ENCODE data around the gene HOXB3. TPM values are rescaled to one million over a fixed set of nuclear protein-coding genes. Genes with fewer than 3 reads are reported as not detected.

The HOXB3 gene
- total RNA-seq, 1 donor from 2014 or later, result 0.57 TPM

GRCh38 chr17:48616717-48617470, 26.9 kb upstream of the HOXB3 start:
- Mint-ChIP-seq H3K4me3 (ENCODE audit: unreplicated experiment) (no peak overlapping the region), H3K9me3 (ENCODE audit: low read depth) (no peaks in the 10 kb centered on the region), H3K36me3 (ENCODE audit: low read depth) (peaks cover 4% of the 10 kb centered on the region), H3K27me3 (ENCODE audit: low read depth) (peaks cover 85% of the 10 kb centered on the region), H3K4me1 (ENCODE audit: low read depth) (peaks cover 16% of the 10 kb centered on the region), H3K27ac (ENCODE audit: unreplicated experiment) (no peak overlapping the region)
- no peak for DNase-seq (ENCODE audit: low spot score)
- TF ChIP-seq CTCF (IDR thresholded peaks at IDR 0.05), result no peak

GRCh38 chr17:48615963-48616716, 26.1 kb upstream of the HOXB3 start:
- Mint-ChIP-seq H3K27me3 (ENCODE audit: low read depth) (peaks cover 85% of the 10 kb centered on the region), H3K27ac (ENCODE audit: unreplicated experiment) (no peak overlapping the region), H3K4me3 (ENCODE audit: unreplicated experiment) (no peak overlapping the region), H3K9me3 (ENCODE audit: low read depth) (no peaks in the 10 kb centered on the region), H3K36me3 (ENCODE audit: low read depth) (peaks cover under 1% of the 10 kb centered on the region), H3K4me1 (ENCODE audit: low read depth) (peaks cover 16% of the 10 kb centered on the region)
- DNase-seq (ENCODE audit: low spot score), result no peak
- no peak for TF ChIP-seq CTCF (IDR thresholded peaks at IDR 0.05)

GRCh38 chr17:48615047-48615962, 25.3 kb upstream of the HOXB3 start, which contains the start of gene HOXB8:
Gene HOXB8, minus strand, starts transcription at chr17:48615292. Its CDS starts 588 bp downstream, at chr17:48614704.
- Mint-ChIP-seq H3K27ac (ENCODE audit: unreplicated experiment) (no peak within 1 kb of the TSS), H3K4me3 (ENCODE audit: unreplicated experiment) (no peak within 1 kb of the TSS), H3K36me3 (ENCODE audit: low read depth) (peaks cover 1% of the 10 kb centered on the region), H3K9me3 (ENCODE audit: low read depth) (no peaks in the 10 kb centered on the region), H3K4me1 (ENCODE audit: low read depth) (peaks cover 16% of the 10 kb centered on the region), H3K27me3 (ENCODE audit: low read depth) (peaks cover 82% of the 10 kb centered on the region)
- DNase-seq (ENCODE audit: low spot score), result no peak
- no peak for TF ChIP-seq CTCF (IDR thresholded peaks at IDR 0.05)

- no peak for TF ChIP-seq CTCF (IDR thresholded peaks at IDR 0.05)
- Mint-ChIP-seq H3K27me3 (ENCODE audit: low read depth) (peaks cover 82% of the 10 kb centered on the region), H3K4me3 (ENCODE audit: unreplicated experiment) (no peak overlapping the region)
Measured at GRCh38 chr17:48613862-48614694, 24.0 kb upstream of the HOXB3 start.

More at GRCh38 chr17:48613862-48614694, 24.0 kb upstream of the HOXB3 start:
- Mint-ChIP-seq H3K36me3 (ENCODE audit: low read depth) (peaks cover 1% of the 10 kb centered on the region), H3K9me3 (ENCODE audit: low read depth) (no peaks in the 10 kb centered on the region), H3K27ac (ENCODE audit: unreplicated experiment) (no peak overlapping the region), H3K4me1 (ENCODE audit: low read depth) (peaks cover 16% of the 10 kb centered on the region)
- no peak for DNase-seq (ENCODE audit: low spot score)
